Stomach smooth muscle (tissue), 2 donors: ENCODE data around the gene SLCO3A1.

Experiments used
- H3K27ac ChIP-seq: one replicate; pipeline ENCODE4 v1.7.0; 2013; ENCODE audit warnings: mild to moderate bottlenecking, low read length, inconsistent platforms
- H3K27me3 ChIP-seq, 2 donors: one replicate each; pipeline ENCODE4 v1.7.0; 2013; ENCODE audit warnings: low read length in 2 of 2; ENCODE audit not compliant: insufficient read depth in 2 of 2, control insufficient read depth in 1 of 2
- H3K36me3 ChIP-seq, 2 donors: one replicate each; pipeline ENCODE4 v1.7.0; 2013; ENCODE audit warnings: low read length in 2 of 2; ENCODE audit not compliant: control insufficient read depth in 2 of 2, insufficient read depth in 2 of 2
- H3K4me1 ChIP-seq: one replicate; pipeline ENCODE4 v1.7.0; 2013; ENCODE audit warnings: low read length; ENCODE audit not compliant: control insufficient read depth, insufficient read depth
- H3K4me3 ChIP-seq, 2 donors: one replicate each; pipeline ENCODE4 v1.7.0; 2013; ENCODE audit warnings: low read length in 2 of 2
- H3K9ac ChIP-seq, 2 donors: one replicate each; pipeline ENCODE4 v1.7.0; 2013; ENCODE audit warnings: low read length in 2 of 2, mild to moderate bottlenecking in 1 of 2
- H3K9me3 ChIP-seq, 2 donors: one replicate each; pipeline ENCODE4 v1.7.0; 2013; ENCODE audit warnings: low read length in 2 of 2; ENCODE audit not compliant: control insufficient read depth in 2 of 2
- donor health status: healthy.
- donor health status: Pancreatic carcinoma.

SLCO3A1 gene

GRCh38 chr15:91909111-91909510 lies 55.6 kb downstream of the SLCO3A1 start:
- Histone ChIP-seq H3K4me3 (no peak overlapping the region), H3K27ac (no peak overlapping the region), H3K9me3 (no peaks in the 10 kb centered on the region), H3K27me3 (no peaks in the 10 kb centered on the region), H3K36me3 (no peaks in the 10 kb centered on the region), H3K9ac (no peak overlapping the region), H3K4me1 (peaks cover 2% of the 10 kb centered on the region)

GRCh38 chr15:91909574-91909973 lies 56.1 kb downstream of the SLCO3A1 start:
- H3K27ac ChIP-seq: no peak overlapping the region
- H3K9ac ChIP-seq: no peak overlapping the region
- no peaks in the 10 kb centered on the region for H3K4me1 ChIP-seq

GRCh38 chr15:91911844-91912243 lies 58.3 kb downstream of the SLCO3A1 start:
- H3K9ac ChIP-seq: no peak overlapping the region
- H3K27ac ChIP-seq: no peak overlapping the region
- no peaks in the 10 kb centered on the region for H3K4me1 ChIP-seq
- no peak overlapping the region for H3K4me3 ChIP-seq
- no peaks in the 10 kb centered on the region for H3K9me3 ChIP-seq
- H3K27me3 ChIP-seq: no peaks in the 10 kb centered on the region
- H3K36me3 ChIP-seq: no peaks in the 10 kb centered on the region

More at GRCh38 chr15:91909574-91909973, 56.1 kb downstream of the SLCO3A1 start:
- Histone ChIP-seq H3K36me3 (no peaks in the 10 kb centered on the region), H3K4me3 (no peak overlapping the region), H3K27me3 (no peaks in the 10 kb centered on the region), H3K9me3 (no peaks in the 10 kb centered on the region)

- Histone ChIP-seq H3K27me3 (no peaks in the 10 kb centered on the region), H3K4me1 (no peaks in the 10 kb centered on the region), H3K36me3 (no peaks in the 10 kb centered on the region), H3K27ac (no peak overlapping the region), H3K9ac (no peak overlapping the region), H3K9me3 (no peaks in the 10 kb centered on the region), H3K4me3 (no peak overlapping the region)
Measured at GRCh38 chr15:91912336-91912735, 58.8 kb downstream of the SLCO3A1 start.

- no peak overlapping the region for H3K27ac ChIP-seq
- H3K4me3 ChIP-seq: no peak overlapping the region
- H3K9me3 ChIP-seq: no peaks in the 10 kb centered on the region
- H3K36me3 ChIP-seq: no peaks in the 10 kb centered on the region
- no peaks in the 10 kb centered on the region for H3K4me1 ChIP-seq
- no peak overlapping the region for H3K9ac ChIP-seq
- no peaks in the 10 kb centered on the region for H3K27me3 ChIP-seq
Measured at GRCh38 chr15:91913560-91913959, 60.1 kb downstream of the SLCO3A1 start.

- H3K4me1 ChIP-seq: no peaks in the 10 kb centered on the region
- no peak overlapping the region for H3K4me3 ChIP-seq
- H3K9ac ChIP-seq: no peak overlapping the region
Measured at GRCh38 chr15:91915576-91915975, 62.1 kb downstream of the SLCO3A1 start.

GRCh38 chr15:91916051-91916450 lies 62.5 kb downstream of the SLCO3A1 start:
- Histone ChIP-seq H3K4me3 (no peak overlapping the region), H3K9ac (no peak overlapping the region), H3K27me3 (no peaks in the 10 kb centered on the region), H3K9me3 (no peaks in the 10 kb centered on the region), H3K27ac (no peak overlapping the region), H3K36me3 (no peaks in the 10 kb centered on the region), H3K4me1 (peaks cover under 1% of the 10 kb centered on the region)

More at GRCh38 chr15:91915576-91915975, 62.1 kb downstream of the SLCO3A1 start:
- Histone ChIP-seq H3K27me3 (no peaks in the 10 kb centered on the region), H3K36me3 (no peaks in the 10 kb centered on the region), H3K27ac (no peak overlapping the region), H3K9me3 (no peaks in the 10 kb centered on the region)

- Histone ChIP-seq H3K36me3 (no peaks in the 10 kb centered on the region), H3K27ac (no peak overlapping the region), H3K9me3 (no peaks in the 10 kb centered on the region), H3K4me1 (peaks cover 14% of the 10 kb centered on the region), H3K27me3 (no peaks in the 10 kb centered on the region), H3K9ac (no peak overlapping the region), H3K4me3 (no peak overlapping the region)
Measured at GRCh38 chr15:91917686-91918360, 64.3 kb downstream of the SLCO3A1 start.

- no peak overlapping the region for H3K27ac ChIP-seq
- no peak overlapping the region for H3K9ac ChIP-seq
- H3K9me3 ChIP-seq: no peaks in the 10 kb centered on the region
- peaks cover 14% of the 10 kb centered on the region for H3K4me1 ChIP-seq
- H3K36me3 ChIP-seq: no peaks in the 10 kb centered on the region
- no peaks in the 10 kb centered on the region for H3K27me3 ChIP-seq
- no peak overlapping the region for H3K4me3 ChIP-seq
Measured at GRCh38 chr15:91919014-91919534, 65.6 kb downstream of the SLCO3A1 start.

GRCh38 chr15:91921188-91921842 lies 67.8 kb downstream of the SLCO3A1 start:
- Histone ChIP-seq H3K36me3 (no peaks in the 10 kb centered on the region), H3K4me3 (no peak overlapping the region), H3K9ac (no peak overlapping the region), H3K27me3 (no peaks in the 10 kb centered on the region), H3K27ac (no peak overlapping the region), H3K4me1 (peaks cover 20% of the 10 kb centered on the region), H3K9me3 (no peaks in the 10 kb centered on the region)

- Histone ChIP-seq H3K27ac (no peak overlapping the region), H3K9ac (no peak overlapping the region), H3K36me3 (no peaks in the 10 kb centered on the region), H3K27me3 (no peaks in the 10 kb centered on the region), H3K9me3 (no peaks in the 10 kb centered on the region), H3K4me3 (no peak overlapping the region), H3K4me1 (peaks cover 25% of the 10 kb centered on the region)
Measured at GRCh38 chr15:91921843-91922198, 68.3 kb downstream of the SLCO3A1 start.
